ENCODE results near the gene CCDC61. TPM values are rescaled to one million over a fixed set of nuclear protein-coding genes. Genes with fewer than 3 reads are reported as not detected.

CCDC61 gene
- total and polyA plus RNA-seq, 2 of the 8 experiments (the other 6 are each of a cell fraction or from before 2014, with no cell fraction given): 7.8 to 17.4 TPM

DNA sequence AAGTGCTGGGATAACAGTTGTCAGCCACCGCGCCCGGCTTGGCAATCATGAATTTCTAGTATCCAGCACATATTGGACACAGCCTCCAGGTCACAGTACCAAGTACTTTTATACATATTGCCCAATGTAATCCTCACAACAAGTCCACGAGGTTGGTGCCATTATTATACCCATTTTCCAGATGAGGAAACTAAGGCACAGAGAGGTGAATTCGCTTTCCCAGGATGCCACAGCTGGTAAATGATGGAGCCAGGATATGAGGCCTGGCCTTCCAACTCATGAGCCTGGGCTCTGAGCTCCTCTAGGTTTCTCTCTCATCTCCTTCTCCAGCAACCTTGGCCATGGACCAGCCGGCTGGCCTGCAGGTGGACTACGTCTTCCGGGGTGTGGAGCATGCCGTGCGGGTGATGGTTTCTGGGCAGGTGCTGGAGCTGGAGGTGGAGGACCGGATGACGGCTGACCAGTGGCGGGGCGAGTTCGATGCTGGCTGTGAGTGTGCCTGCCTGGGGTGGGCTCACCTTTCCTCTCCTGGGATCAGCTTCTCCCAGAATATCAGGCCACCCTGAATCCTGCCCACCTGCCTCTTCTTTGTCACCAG is 7.5 kb downstream of the CCDC61 start (continued):
- TF ChIP-seq, protein P1, sequence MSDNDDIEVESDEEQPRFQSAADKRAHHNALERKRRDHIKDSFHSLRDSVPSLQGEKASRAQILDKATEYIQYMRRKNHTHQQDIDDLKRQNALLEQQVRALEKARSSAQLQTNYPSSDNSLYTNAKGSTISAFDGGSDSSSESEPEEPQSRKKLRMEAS (IDR thresholded peaks at IDR 0.05): no peak
- TF ChIP-seq SIN3A (conservative IDR thresholded peaks at IDR 0.05 in 1 of 2, IDR thresholded peaks at IDR 0.05 in 1 of 2; ENCODE audit: low read depth in 1 of 2, low read length in 2 of 2) (no peak), KDM5A (IDR thresholded peaks at IDR 0.05; ENCODE audit: low read length) (no peak), SP1 (IDR thresholded peaks at IDR 0.05; ENCODE audit: low read depth, low read length) (no peak), CEBPB (IDR thresholded peaks at IDR 0.05; ENCODE audit: low read depth, low read length) (no peak), SP2 (IDR thresholded peaks at IDR 0.05; ENCODE audit: low read length) (no peak)
- TF ChIP-seq, protein P2, sequence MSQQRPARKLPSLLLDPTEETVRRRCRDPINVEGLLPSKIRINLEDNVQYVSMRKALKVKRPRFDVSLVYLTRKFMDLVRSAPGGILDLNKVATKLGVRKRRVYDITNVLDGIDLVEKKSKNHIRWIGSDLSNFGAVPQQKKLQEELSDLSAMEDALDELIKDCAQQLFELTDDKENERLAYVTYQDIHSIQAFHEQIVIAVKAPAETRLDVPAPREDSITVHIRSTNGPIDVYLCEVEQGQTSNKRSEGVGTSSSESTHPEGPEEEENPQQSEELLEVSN (IDR thresholded peaks at IDR 0.05): no peak
- TF ChIP-seq, protein P3, sequence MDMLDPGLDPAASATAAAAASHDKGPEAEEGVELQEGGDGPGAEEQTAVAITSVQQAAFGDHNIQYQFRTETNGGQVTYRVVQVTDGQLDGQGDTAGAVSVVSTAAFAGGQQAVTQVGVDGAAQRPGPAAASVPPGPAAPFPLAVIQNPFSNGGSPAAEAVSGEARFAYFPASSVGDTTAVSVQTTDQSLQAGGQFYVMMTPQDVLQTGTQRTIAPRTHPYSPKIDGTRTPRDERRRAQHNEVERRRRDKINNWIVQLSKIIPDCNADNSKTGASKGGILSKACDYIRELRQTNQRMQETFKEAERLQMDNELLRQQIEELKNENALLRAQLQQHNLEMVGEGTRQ (IDR thresholded peaks at IDR 0.05; ENCODE audit: low read length): no peak

Data from H1 (cell line).